UCSD-AML1 (cell line): ENCODE results near the gene CATSPER3.

ENCODE experiments used
- DNase-seq: peaks from one replicate; lab custom pipeline; 2025; ENCODE audit not compliant: unreplicated experiment; lab: John Stamatoyannopoulos, UW

CATSPER3 gene

GRCh38 chr5:135059000-135059923, 91.6 kb downstream of the CATSPER3 start:
- no peak for DNase-seq

- DNase-seq, result no peak
These were observed 92.3 kb downstream of the CATSPER3 start for GRCh38 chr5:135060021-135060420.

- no peak for DNase-seq
These were observed 93.3 kb downstream of the CATSPER3 start for GRCh38 chr5:135061001-135061400.
